NCI-H2171 (cell line): Measurements from ENCODE around the gene RBMS3.

Experiments used
- DNase-seq: peaks from one replicate; lab custom pipeline; 2025; lab: John Stamatoyannopoulos, UW

Gene RBMS3

DNA sequence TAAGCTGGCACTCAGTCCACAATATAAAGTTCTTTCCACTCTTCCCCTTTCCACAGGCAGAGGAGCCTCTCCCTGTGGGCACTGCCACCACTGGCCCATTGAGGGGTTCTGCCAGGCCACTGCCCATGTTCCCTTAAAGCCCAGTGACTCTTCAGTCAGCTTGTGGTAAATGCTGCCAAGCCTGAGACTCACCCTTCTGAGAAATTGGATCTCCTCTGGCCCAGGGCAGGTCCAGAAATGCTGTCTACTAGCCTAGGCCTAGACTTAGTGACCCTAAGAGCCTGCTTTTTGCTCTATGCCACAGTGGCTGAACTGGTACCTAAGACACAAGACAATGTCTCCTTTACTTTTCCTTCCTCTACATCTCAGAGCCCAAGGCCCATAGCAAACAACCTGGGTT, 295.8 kb downstream of the RBMS3 start:
- DNase-seq: no peak

DNA sequence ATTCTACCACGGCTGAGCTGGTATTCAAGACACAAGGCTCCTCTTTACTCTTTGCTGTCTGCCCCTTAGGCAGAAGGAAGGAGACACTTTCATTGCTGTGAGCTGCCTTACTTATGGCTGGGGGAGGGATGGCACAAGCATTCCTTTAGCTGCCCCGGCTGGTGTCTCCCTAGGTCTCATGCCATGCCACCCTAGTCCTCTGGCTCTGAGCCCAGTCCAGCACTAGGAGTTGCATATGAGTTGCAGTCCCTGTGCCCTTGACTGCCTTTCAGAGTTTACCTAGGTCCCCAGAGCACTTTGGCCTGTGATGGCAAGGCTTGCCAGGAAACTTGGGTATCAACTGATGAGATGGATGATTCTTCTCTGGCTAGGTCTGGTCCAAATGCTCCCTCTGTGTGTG, 296.4 kb downstream of the RBMS3 start:
- DNase-seq: no peak

DNA sequence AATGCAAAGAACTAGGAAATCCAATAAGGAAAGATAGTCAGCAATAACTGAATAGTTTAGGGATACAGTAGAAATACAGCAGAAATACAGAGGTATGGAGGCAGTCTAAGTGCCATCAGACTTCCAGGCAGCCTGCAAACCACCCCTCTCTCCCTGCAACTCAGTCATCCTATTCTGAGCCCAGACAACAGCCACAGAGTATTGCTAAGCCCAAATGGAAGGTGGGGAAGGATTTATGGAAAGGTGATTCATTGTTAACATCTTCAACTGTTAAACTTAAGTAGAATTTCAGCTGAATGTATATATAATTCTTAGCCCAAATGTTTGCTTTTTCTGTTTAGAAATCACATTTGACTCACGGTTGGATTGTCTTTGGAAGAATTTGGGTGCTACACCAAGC, 300.4 kb downstream of the RBMS3 start:
- DNase-seq: no peak

DNA sequence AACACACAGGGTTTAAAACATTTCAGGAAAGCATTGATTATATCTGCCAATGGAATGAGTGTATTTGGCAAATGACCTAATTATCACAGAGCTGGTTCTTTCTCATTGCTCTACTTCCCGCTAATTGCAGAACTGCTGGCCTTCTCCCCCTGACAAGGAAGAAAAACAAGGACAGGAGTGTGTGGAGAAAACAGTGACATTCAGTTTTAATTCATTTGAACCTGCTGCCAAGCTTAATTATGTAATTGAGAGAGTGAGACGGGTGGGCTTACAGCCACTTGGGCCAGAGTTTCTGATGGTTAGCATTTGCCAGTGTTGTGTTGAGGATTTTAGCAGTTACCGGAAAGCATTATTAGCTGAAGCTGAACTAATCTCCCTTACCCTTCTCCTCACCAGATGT, 301.4 kb downstream of the RBMS3 start:
- DNase-seq: no peak

DNA sequence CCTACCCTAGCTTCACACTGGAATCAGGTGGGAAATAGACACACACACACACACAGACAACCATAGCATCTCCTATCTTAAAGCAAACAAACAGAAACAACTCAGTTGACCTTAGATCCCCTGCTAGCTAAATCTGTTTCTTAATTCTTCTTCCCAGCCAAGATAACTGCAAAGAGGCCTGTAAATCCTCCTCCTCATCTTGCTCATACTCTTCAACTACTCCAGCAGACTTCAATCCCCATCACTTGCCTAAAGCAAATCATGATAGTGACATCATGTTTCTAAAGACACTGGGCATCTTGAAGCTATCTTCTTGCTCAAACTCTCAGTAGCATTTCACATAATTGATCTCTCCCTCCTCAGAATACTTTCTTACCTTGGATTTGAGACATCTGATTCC, 303.0 kb downstream of the RBMS3 start:
- DNase-seq: no peak

DNA sequence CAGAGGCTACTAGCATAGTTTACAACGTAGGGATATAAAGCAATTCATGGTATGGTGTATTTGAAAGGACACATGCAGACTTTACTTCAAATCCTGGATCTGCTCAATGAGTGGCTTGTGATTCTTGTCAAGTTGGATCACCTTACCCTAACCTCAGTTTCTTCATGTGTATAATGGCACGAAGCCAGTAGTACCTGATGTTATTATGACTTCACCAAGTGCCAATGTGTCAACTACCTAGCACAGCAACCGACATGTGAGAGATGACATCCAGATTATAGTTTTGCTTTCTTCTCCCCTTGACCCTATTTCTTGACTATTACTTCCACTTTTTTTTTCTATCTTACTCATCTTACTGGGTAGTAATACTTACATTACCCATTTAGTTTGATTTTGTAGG, 304.5 kb downstream of the RBMS3 start:
- no peak for DNase-seq

DNA sequence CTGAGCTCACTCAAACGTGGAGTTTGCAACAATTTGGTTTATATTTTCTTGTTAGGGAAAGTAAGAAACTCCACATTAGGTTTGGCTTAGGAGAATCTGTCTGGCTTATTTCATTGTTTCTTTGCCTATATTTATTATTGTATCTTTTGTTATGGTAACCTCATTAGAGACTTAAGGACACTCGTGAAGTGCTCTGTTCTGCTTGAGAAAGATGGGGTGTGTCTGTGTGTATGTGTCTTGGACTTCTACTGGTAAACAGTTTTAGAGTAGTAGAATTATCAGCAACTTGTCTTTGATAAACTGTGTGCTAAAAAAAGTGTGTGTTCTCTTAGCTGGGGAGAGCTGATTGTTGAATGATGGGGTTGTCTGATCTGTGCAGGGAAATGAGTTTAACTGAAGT, 306.5 kb downstream of the RBMS3 start:
- no peak for DNase-seq

DNA sequence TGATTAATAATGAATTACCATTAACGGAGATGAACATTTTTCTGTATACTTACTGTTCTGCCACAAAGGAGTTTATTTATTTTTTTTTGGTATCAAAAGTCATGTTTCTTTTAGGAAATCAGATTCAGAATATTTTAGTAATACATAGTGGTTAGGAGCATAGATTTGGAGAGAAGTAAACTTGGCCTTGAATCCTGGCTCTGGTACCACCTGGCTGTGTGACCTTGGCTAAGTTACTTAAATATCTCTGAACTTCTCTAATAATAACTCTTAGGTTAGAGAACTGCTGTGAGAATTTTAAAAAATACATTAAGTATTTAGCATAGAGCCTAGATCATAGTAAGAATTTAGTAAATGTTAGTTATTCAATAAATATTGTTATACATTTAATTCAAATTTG, 309.1 kb downstream of the RBMS3 start:
- no peak for DNase-seq

DNA sequence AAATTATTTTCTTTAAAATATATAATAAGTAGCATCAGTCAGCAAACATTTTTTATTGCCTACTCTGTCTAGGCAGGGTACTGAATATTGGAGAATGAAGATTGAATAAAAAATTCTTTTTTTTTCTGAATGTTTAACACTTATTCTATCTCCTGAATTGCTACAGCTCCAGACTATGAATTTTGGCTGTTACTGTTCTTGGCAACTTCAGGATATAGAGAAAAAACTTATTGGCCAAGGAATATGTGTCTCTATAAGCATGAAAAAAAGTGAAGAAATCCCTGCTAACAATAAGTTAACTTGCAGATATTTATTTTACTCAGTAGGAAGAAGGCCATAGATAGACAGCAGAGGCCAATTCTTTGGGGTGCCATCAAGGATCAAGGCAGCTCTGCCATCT, 309.6 kb downstream of the RBMS3 start:
- DNase-seq: no peak

DNA sequence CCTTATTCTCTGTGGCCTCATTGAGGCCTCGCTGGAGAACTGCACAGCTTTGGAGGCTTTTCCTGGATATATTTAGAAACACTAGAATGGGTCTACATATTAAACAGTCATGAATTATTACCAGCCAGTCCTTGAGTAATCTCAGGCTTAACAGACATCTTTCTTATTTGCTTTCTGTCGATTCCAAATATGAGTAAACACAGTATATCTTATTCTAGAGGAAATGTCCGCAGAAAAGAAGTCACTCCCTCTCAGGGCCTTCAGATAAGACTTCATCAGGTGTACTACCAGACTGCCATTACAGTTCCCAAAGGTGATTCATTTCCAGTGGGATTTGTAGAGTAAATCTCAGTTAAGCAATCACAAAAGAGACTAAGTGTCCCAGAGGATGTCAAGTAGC, 310.7 kb downstream of the RBMS3 start:
- DNase-seq: no peak

DNA sequence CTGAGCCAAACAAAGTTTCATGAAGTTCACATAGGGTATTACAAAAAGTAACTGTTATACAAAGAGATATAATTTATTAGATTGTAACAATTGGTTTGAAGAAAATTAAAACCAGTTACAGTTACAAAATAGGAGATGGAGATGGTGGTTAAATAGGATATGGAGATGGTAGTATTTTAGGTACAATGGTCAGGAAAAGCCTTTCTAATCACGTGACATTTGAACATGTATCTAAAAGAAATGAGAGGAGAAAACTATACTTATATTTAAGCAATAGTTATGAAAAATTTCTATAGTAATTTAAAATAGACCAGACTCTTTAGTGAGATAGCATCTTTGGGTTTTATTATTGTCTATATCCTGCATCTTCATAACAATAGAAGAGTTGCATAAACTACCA, 312.9 kb downstream of the RBMS3 start:
- no peak for DNase-seq

DNA sequence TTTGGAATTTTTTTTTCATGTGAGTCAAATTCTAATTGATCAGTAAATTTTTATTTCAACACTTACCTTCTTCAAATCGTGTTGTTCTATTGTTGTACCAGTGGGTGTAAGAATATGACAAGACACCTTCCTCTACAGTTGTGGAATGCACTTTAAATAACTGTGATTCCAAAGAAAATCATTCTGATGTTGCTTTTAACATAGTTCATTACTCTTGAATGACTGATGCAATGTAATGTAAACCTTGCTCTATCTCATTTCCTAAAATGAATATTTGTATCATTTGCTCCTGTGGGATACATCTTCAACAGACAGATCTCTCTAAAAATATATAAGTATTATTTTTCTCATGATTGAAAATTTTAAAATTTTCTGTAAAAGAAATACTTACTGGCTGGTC, 313.4 kb downstream of the RBMS3 start:
- DNase-seq: no peak

DNA sequence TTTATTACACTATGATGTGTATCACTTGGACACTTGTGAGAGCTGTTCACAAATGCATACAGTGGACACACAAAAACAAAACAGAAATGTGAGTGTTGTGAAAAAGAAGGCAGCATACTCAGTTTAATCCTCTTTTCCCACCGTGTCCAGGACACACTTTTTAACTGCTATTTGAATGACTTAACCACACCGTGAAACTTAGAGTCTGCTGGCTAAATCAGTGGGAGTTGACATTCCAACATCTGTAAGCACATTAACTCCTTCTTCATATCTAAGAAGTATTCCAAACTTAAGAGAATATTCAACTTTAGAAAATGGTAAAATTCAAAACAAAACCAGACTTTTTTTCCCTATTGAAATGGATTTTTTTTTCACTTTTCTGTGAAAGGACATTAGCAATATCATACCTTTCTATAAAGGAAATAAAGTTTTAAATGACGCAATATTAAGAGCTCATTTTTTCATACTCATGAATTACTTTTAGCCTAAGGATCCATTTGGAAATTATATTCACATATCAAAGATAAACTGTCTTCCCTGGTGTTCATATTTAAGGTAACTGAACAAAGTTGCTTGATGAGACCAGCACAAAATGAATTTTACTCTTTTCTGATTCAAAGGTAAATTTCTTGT, 316.6 kb downstream of the RBMS3 start:
- no peak for DNase-seq

DNA sequence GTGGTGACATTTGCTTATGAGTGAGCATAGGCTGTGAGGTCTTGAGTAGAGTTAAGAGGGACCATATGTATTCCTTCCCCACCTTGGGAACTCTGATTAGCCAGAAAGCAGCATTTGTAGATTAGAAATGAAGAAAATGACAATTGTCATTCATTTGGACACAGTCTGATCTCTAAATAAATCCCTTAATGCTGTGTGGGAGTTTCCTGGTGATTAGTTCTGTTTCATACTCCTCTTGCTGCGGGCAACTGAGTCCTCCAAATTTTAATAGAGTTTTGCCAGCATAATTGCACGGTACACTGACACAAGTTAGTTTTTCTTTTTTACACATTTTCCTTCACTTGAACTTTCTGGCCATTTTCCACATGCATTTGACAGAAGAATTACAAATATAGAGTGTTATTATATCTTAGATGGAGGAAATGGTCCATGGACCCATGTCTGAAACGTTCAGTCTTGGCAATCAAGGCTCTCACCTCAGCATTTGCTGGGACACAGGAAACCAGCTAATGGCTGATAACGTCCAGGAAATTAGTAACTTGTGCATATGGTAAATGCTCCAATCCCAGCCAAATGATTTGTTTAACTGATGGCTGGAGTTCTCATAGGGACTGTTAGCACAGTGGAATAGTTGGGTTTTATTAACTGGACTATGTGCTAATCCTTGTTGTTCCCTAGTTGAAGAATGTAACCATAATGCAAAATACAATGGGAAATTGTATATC, 321.2 kb downstream of the RBMS3 start:
- DNase-seq: no peak

DNA sequence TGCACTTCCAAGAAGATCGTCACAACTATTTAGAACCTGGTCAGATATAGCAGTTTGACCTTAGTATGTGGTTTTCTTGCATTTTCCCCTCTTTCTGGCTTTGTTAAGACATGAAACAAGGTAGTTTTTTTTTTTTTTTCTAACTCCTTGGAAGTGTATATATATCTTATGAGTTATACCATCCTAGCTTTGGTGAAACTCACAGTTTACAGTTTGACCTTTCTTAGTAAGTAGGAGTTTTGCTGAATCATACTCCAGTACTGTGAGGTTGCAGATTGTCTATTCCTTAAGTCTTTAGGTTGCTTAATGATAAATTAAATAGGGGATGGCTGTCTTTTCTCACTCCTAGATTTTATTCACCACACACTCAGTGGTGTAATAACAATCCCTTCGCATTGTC, 325.0 kb downstream of the RBMS3 start:
- DNase-seq: no peak

DNA sequence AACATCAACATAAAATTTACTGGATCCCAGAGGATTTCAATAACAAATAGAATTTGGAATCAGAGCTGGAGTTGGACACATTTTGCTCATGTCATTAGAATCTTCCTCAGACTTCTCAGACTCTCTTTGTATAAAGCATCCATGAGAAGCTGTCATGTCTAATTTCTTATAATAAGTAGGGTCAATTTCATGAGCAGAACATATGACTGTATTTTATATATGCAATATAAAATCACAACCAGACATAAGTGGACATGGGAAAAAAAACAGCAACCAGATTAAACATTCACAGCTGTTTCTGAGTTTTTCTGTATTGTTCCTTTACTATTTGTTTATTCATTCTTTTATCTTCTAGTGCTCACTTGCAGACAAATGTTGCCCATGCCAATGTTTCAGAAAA, 325.5 kb downstream of the RBMS3 start:
- no peak for DNase-seq

DNA sequence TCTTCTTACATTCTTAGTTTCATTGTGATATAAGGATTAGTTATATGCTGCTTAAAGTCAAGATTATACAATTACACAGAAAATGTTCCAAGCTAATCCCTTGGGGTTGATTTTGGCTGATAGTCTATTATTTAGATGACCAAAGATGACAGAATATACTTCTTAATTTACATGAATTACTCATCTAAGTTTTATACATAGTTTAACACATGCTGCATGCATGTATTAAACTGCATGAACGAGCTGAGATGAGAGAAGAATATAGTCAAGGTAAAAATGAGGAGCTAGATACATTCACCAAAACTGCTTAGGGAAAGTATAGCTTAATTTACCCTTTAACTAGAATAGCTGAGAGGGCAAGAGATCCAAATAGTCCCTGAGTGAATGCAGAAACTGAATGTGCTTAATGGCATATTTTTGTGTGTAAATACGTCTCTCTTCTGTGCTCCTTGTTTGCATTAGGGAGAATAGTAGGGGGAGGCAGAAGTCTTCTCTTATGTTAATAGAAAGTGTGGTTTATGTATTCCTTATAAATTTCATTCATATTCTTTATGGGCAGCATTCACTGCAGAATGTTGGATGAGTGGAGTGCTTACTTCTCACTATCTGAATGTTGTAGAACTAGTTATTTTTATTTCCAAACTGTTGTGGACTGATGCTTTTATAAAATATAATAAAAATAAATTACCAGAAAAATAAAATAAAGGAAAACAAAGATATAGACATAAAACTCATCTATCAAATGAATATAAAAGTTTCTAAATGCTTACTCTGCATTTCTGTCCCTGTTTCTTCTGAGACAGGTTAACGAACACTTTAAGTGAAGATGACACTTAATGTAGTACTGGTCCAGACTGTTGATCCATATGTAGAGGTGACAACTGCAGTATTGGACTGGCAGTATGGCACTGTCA, 327.8 kb downstream of the RBMS3 start:
- no peak for DNase-seq

DNA sequence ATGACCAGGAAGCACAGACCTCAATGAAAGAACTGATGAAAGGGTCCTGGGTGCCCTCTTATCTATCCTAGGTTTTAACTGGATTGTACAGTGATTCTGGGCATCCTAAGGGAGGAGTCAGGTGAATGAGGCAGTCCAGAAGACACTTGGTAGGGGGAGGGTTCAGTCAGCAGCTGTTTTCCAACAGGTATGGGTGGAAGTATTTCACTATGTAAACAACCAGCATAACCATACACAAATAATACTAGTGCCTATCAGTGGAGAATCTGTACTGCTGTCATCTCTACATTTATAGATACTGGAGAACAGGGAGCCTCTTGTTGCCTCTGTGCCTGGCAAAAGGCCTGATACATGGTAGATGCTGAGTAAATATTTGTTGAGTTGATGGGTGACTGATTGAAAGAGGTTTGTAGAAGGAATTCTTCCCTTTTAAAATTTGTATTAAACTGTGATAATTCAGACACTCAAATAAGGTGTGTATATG, 328.5 kb downstream of the RBMS3 start:
- DNase-seq: no peak

DNA sequence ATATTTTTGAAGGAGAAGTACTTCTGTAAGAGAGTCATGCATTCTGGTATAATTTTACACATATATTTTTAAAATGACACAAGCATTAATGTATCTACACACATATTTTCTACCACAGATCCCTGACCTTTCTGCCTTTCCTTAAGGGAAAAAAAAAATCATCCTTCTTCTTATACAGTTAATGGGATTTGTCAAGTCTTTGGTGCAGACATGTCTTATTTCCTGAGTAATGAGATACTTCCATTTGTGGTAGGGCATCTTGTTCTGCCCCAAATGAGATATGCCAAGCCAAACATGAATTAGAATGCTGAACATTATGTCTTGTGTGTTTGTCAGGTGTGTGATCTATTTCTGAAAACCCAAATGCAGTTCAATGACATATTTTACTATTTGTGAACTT, 329.9 kb downstream of the RBMS3 start:
- no peak for DNase-seq

DNA sequence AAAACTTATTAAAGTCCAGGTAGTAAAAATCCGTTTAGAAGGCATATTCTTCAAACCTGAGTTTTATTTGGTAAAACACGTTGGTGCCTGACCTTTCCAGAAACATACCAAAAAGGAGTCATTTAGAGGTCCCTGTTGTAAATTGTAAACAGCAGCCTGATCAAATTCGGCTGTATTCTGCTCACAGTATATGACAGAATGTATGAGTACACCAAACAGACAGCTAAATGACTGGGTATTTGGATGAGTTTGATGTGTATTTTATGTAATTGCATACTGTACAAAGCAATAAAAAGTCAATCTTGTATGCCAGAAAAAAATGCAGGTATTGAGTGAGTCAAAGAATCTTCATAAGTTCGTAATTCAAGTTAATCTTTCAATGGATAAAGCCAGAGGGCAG, 330.4 kb downstream of the RBMS3 start:
- DNase-seq: no peak

DNA sequence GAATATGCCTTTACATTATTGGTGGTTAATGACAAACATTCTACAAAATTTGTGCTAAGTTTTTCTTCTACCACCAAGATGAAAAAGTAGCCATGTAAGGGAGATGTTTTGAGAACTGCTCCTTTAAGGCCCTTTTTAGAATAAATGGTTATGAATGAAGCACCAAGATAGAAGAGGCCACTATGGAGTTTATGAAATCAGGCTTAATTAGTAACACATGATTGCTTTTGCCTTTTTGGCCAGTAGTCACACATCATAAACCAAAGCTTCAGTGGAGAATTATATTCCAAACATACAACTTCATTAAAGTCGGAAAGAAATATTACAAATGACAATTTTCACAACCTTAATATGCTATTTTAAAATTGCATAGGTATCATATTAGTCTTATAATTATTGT, 331.7 kb downstream of the RBMS3 start:
- no peak for DNase-seq

DNA sequence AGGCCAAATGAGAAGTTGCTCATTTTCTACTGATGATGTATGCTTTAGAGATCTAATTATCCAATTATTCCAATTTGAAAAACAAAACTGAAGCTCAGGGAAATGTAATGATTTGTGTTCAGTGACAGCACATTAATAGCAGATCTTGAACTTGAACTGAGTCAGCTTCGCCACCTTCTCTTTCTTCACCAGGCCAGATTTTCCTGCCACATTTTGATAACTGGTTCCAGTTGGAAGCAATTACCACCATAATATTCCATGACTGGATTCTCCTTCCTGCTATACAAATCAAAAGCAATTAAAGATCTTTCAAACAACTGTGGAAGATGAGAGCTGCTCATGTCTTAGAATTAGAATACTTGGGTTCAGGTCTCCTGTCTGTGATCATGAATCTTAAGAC, 334.1 kb downstream of the RBMS3 start:
- no peak for DNase-seq
